HG02678 (cell line): ENCODE results near the gene ZNF844.
"Not testable (repeated sequence)": the region's sequence is repeated elsewhere in the genome, so short reads cannot be mapped to it uniquely, and the experiment has no call there.

Experiments used
- ATAC-seq: cut with Tn5 transposase; IDR thresholded peaks from one replicate; pipeline ENCODE4 v1.9.1; 2021; ENCODE audit warnings: mild to moderate bottlenecking, moderate library complexity; ENCODE audit not compliant: unreplicated experiment

ZNF844 gene

DNA sequence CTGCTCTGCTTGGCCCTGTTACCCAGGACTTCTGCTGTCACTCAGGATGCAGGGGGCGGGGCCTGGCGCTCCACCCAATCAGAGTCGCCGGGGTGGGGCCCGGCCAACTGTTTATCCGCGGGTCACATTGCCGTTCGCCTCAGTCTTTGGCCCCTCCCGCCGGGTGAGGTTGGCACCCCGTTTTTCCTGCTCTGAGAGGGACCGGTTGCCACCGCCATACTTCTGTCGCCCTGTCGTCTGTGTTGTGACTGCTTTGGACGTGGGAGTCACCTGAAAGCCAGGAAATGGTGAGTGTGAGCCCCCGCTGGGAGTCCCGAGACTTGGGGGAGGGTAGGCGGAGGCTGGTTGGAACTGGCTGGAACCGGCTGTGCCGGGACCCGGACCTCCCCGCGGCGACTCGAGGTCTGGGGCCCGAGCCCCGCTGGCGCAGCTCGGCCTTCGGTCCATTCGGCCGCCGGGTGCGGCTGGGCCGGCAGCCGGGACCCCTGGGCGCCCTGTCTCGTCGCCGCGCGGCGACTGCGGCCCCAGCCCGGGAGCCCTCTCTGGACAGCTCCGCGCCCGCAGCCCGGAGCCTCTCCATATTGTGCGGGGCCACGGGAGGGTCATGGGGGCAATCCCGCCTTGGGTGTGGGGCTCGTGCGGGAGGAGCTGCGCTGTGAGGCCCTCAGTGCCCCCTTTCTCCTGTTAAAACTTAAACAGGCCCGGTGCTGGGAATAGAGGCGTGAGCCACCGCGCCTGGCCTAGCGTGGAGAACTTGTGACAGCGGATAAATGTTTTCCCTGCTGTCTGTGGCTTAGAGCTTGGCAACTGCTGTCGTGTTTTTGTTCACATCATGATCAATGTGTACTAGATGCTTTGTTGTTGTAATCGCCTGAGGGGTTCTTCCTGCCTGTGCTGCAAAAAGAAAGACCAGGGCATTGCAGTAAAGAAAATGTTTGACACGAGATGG is at the start of gene ZNF844:
Gene ZNF844, plus strand, starts transcription at position 142 of the 949 bp plus-strand sequence. Its CDS starts 143 bp downstream, at position 285.
- peak; percentile 88 for ATAC-seq

DNA sequence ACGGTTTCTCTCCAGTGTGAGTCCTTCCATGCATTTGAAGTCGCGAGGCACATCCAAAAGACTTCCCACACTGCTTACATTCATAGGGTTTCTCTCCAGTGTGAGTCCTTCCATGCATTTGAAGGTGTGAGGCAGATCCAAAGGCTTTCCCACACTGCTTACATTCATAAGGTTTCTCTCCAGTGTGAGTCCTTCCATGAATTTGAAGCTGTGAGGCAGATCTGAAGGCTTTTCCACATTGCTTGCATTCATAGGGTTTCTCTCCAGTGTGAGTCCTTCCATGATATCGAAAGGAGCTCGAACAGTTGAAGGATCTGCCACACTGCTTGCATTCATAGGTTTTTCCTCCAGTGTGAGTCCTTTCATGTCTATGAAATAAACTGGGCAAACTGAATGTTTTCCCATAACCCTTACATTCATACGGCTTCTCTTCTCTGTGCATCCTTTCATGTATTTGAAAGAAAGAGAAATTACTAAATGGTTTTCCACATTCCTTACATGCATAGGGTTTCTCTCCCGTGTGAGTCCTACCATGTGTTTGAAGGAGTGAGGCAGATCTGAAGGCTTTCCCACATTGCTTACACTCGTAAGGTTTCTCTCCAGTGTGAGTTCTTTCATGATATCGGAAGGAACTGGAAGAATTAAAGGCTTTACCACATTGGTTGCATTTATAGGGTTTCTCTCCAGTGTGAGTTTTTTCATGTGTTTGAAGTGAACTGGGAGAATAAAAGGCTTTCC is 49.3 kb upstream of the ZNF844 start:
- ATAC-seq, result no peak

DNA sequence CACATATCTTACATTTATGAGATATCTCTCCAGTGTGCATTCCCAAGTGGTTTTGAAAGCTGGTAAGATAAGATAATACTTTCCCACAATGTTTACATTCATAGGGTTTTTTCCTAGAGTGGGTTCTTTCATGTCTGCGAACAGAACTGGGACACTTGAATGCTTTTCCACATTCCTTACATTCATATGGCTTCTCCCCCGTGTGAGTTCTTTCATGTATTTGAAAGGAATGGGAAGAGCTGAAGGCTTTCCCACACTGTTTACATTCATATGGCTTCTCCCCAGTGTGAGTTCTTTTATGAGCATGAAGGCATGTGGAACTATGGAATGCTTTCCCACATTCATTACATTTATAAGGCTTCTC is 48.8 kb upstream of the ZNF844 start:
- ATAC-seq, result no peak

DNA sequence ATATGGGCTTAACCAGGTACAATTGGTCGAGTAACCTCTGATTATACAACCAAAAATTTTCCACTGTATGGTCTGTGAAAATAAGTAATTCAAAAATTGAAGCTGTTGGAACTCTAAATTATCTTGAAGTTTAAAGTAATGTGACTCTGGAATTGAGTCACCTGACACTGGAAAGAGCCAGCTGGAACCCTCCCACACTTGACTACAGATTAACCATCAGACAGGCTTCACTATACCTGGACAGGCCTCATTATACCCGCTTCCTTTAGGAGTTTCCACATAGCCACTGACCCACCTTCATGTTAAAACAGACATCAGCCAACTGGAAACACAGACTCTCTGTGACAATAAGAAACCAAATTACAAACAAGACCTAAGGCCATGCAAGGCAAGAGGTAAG is 30.3 kb upstream of the ZNF844 start:
- ATAC-seq, result no peak

DNA sequence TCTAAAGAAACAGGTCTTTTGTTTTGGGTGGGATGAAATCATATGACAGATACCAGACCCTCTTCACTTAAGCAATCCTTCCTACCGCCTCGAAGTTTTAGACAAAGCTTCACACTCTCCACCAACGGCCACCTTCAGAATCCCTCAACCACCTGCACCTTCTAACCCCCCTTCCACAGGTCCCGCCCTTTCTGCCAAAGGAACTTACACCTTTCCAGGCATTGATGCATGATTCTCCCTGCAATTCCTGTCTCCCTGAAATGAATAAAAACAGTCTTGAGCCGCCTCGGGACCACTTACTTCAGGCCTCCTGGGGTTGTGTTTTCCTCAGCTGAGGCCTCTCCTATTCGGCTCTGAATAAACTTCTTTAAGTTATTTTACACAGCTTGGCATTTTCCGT is 29.9 kb upstream of the ZNF844 start:
- ATAC-seq, result no peak

DNA sequence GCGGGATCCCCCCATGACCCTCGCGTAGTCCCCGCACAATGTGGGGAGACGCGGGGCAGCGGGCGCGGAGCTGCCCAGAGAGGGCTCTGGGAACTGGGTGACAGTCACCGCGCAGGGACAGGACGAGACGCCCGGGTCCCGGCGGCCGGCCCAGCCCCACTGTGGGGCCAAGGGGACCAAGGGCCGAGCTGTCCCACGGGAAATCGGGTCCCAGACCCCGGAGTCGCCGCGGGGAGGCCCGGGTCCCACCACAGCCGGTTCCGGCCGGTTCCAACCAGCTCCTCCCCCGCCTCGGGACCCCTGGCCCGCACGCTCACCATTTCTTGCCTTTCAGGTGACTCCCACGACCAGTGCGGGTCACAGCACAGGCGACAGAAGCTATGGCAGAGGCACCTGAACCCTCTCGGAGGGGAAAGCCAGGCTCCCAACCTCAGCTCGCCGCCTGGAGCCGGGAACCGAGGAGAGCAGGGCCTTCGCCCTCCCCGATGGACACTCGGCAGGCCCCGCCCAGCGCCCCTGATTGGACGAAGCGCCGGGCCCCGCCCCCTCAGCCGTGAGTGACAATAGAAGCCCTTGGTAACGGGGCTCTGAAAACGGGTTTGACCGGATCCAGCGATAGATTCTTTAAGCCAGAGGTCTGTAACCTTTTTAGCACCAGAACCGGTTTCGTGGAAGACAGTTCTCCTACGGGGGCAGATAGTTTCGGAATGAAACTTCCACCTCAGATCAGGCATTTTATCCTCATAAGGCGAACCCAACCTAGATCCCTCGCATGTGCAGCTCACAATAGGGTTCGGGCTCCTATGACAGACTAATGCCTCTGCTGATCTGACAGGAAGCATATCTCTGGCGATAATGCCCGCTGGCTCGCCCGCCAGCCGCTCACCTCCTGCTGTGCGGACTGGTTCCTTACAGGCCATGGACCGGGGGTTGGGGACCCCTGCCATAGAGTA is 29.0 kb upstream of the ZNF844 start, which contains the start of gene ZNF433:
Gene ZNF433, minus strand, starts transcription at position 460 of the 953 bp plus-strand sequence. Its CDS starts 140 bp downstream, at position 320.
- ATAC-seq, result peak; percentile 94

DNA sequence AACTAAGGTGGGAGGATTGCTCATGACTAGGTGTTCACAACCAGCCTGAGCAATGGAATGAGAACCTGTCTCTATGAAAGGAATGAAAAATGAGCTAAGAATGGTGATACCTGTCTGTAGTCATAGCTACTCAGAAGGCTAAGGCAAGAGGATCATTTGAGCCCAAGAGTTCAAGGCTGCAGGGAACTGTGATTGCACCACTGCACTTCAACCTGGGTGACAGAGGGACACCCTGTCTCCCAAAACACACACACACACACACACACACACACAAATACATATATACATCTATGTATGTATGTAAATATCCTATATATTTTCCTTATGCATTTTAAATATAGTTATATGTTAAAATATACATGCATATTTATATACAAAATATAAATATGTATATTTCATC is 21.6 kb upstream of the ZNF844 start:
- ATAC-seq, result no peak

DNA sequence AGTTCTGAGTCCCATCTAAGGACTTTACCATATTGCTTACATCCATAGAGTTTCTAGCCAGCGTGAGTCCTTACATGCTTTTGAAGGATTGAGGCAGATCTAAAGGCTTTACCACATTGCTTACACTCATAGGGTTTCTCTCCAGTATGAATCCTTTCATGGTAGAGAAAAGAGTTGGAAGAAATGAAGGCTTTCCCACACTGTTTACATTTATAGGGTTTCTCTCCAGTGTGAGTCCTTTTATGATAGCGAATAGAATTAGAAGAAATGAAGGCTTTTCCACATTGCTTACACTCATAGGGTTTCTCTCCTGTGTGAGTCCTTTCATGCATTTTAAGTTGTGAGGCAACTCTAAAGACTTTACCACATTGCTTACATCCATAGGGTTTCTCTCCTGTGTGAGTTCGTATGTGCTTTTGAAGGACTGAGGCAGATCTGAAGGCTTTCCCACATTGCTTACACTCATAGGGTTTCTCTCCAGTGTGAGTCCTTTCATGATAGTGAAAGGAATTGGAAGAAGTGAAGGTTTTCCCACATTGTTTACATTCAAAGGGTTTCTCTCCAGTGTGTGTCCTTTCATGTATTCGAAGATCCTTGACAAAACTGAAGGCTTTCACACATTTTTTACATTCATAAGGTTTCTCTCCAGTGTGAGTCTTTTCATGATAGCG is 20.6 kb upstream of the ZNF844 start:
- no peak for ATAC-seq

DNA sequence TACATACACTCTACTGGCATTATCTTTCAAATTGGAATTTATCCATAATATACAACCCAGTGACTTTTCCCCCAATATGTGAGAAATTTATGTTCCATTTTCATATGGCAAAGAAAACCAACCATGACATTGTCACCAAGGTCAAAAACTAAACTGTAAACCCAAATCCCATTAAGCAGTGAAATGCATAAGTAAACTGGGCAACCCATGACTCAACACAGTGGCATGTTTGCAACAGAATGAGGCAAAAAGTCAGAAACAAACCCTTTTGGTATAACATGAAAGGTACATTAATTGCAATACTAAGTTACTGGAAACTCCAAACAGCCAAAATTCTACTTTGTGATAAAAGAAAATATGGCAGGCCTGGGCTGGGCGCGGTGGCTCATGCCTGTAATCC is 16.7 kb upstream of the ZNF844 start:
- ATAC-seq, result no peak

DNA sequence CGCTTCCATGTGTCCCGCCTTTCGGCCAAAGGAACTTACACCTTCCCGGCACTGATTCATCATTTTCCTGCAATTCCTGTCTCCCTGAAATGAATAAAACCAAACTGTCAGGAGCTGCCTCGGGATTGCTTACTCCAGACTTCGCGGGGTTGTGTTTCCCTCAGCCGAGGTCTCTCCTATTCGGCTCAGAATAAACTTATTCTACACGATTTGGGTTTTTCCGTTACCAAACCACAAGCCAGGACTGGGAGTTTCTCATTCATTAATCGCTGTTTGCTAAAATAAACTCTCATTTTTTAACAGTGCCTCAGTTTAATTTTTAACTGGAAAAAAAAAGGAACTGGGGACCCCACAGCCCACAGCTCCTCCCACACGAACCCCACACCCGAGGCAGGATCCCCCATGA is 12.4 kb upstream of the ZNF844 start:
- ATAC-seq, result peak; percentile 18

DNA sequence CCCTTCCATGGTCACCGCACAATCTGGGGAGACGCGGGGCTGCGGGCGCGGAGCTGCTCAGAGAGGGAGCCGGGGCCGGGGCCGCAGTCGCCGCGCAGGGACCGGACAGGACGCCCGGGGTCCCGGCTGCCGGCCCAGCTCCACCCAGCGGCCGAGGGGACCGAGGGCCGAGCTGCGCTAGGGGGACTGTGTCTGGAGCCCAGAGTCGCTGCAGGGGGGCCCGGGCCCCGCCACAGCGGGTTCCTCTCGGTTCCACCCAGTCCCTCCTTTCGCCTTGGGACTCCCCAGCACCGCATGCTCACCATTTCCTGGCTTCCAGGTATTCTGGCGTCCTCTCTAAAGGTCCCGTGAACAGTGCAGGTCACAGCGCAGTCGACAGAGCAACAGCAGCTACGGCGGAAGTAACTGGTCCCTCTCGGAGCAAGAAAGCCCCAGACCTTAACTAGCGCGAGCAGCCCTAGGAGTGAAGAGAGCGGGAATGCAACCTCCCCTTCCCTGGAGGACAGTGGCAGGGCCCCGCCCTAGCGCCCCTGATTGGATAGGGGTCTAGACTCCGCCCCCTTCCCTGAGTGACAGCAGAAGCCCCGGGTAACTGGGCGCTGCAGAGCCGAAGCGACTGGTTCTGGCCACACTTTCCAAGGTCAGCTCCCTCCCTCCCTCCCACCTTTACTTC is 11.9 kb upstream of the ZNF844 start, which contains the start of gene ZNF878:
Gene ZNF878, minus strand, starts transcription at position 465 of the 673 bp plus-strand sequence. Its CDS starts 160 bp downstream, at position 305.
- ATAC-seq, result peak; percentile 84

DNA sequence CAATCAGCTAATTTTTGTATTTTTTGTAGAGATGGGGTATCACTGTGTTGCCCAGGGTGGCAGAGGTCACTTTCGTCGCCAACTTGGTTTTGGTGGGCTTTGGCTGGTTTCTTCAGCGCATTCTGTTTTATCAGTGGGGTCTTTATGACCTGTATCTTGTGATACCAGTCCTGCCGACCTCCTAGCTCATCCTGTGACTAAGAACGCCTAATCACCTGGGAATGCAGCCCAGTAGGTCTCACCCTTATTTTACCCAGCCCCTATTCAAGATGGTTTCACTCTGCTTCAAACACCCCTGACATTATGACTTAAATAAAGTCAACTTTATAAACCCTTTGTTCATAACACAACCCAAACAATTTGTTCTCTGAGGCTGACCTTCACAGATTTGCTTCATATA is 8.7 kb upstream of the ZNF844 start:
- ATAC-seq, result no peak

DNA sequence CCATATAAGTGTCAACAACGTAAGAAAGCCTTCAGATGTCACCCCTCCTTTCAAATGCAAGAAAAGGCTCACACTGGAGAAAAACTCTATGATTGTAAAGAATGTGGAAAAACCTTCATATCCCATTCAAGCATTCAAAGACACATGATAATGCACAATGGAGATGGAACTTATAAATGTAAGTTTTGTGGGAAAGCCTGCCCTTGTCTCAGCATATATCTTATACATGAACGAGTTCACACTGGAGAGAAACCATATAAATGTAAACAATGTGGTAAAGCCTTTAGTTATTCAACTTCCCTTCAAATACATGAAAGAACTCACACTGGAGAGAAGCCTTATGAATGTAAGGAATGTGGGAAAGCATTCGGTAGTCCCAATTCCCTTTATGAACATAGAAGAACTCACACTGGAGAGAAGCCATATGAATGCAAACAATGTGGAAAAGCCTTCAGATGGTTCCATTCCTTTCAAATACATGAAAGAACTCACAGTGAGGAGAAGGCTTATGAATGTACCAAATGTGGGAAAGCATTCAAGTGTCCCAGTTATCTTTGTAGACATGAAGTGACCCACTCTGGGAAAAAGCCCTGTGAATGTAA is 11.1 kb downstream of the ZNF844 start:
- no peak for ATAC-seq

DNA sequence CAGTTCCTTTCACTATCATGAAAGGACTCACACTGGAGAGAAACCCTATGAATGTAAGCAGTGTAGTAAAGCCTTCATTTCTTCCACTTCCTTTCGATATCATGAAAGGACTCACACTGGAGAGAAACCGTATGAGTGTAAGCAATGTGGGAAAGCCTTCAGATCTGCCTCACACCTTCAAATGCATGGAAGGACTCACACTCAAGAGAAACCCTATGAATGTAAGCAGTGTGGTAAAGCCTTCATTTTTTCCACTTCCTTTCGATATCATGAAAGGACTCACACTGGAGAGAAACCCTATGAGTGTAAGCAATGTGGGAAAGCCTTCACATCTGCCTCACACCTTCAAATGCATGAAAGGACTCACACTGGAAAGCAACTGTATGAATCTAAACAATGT is 11.8 kb downstream of the ZNF844 start:
- not testable (repeated sequence) for ATAC-seq

DNA sequence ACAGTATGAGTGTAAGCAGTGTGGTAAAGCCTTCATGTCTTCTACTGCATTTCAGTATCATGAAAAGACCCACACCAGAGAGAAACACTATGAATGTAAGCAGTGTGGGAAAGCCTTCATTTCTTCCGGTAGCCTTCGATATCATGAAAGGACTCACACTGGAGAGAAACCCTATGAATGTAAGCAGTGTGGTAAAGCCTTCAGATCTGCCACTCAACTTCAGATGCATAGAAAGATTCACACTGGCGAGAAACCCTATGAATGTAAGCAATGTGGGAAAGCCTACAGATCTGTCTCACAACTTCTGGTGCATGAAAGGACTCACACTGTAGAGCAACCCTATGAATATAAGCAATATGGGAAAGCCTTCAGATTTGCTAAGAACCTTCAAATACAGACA is 12.8 kb downstream of the ZNF844 start:
- no peak for ATAC-seq

DNA sequence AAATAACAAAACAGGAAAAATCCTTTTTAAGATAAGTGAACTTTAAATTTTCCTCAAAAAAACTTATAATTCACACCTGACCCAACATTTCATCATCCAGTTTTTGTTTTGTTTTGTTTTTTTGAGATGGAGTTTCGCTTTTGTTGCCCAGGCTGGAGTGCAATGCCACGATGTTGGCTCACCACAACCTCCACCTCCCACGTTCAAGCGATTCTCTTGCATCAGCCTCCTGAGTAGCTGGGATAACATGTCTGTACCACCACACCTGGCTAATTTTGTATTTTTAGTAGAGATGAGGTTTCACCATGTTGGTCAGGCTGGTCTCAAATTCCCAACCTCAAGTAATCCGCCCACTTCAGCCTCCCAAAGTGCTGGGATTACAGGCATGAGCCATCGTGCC is 18.8 kb downstream of the ZNF844 start:
- ATAC-seq, result not testable (repeated sequence)

DNA sequence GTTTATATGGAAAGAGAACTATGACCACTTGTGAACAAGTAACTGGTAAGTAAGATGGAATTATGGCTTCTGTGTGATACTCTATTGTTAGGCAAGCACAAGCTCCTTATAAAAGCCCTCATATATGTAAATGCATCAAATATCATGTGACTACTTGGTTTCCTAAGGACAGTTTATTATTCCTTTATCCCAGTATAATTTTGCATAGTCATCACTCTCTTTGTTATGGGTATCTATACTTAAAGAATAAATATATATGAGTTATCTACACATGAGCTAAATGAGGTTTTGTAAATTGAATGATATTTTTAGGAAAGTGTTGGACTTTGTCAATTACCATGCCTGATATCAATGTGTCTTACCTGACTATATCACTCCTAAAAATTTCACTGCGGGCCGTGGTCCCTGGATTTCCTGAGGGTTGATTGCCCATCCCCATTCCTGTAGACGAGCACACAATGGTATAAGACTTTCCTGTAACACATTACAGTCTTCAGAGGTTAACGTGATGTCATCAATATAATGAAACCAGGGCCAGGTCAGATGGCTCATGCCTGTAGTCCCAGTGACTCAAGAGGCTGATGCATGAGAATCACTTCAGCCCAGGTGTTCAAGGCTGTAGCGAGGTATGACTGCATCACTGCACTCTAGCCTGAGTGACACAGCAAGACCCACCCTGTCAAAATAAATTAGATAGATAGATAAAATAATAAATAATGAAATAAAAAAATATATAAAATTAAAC is 20.7 kb downstream of the ZNF844 start:
- no peak for ATAC-seq

DNA sequence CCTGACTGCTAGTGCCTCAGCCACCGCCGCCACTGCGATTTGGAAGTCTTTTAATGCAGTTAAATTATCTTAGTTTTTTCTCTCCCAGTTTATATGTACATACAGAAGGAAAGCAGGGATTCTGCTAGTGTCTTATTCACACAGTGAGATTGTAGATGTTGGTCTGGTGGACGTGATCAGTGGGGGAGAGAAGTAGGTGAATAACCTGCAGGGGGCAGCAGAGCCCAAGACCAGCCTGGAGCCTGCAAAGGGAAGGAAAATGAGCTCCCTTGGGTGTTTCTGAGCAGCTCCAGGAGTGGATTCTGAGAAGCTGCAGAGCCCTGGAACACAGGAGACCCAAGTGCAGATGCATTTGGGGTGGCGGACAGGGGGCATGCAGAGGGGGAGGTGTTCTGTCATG is 26.3 kb downstream of the ZNF844 start:
- no peak for ATAC-seq
